NOMO-1 treated with dmso at 0.1 percent for 144 hours (cell line): ENCODE results near the gene TMEM147.

Source experiments
- DNase-seq: peaks from one replicate; lab custom pipeline; 2025; ENCODE audit not compliant: unreplicated experiment; lab: John Stamatoyannopoulos, UW

TMEM147 gene

GRCh38 chr19:35545001-35545854, at the start of gene TMEM147:
Gene TMEM147 (plus strand): TSS chr19:35545626. CDS start chr19:35545740, 114 bp downstream.
- DNase-seq, result peak; percentile 73

GRCh38 chr19:35497406-35497805, 48.0 kb upstream of the TMEM147 start:
- no peak for DNase-seq

DNA sequence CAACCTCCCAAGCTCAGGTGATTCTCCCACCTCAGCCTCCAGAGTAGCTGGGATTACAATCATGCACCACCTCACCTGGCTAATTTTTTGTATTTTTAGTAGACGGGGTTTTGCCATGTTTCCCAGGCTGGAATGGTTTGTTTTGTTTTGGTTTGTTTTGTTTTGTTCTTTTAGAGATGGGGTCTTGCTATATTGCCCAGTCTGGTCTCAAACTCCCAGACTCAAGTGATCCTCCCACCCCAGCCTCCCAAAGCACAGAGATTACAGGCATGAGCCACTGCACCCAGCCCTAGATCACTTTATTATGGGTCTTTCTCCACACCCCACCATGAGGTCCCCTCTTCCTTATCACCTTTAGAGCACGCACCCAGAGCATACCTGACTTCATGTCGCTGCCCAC, 47.2 kb upstream of the TMEM147 start:
- no peak for DNase-seq

DNA sequence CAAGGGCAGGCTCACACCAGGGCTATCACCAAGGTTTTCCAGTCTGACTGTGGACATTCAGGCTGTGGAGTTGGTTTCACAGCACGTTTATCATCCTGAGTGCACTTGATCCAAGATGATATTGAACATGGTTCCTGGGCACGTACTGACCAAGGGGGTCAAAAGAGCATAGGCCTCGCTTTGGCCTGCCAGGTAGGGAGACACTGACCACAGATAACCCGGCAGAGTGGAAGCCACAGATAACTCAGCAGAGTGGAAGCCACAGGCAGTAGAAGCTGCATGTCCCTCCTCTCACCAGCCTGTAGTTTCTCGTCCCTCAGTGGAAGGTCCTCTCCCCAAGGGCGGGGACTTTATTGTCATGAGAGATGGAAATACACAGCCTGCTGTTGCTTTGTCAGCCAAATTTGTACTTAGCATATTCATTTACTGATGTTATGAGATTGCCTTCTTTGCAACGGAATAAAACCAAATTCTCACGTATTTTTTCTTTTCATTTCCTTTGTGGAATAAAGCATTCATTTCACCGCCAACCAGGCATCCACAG, 46.4 kb upstream of the TMEM147 start:
- DNase-seq, result no peak

DNA sequence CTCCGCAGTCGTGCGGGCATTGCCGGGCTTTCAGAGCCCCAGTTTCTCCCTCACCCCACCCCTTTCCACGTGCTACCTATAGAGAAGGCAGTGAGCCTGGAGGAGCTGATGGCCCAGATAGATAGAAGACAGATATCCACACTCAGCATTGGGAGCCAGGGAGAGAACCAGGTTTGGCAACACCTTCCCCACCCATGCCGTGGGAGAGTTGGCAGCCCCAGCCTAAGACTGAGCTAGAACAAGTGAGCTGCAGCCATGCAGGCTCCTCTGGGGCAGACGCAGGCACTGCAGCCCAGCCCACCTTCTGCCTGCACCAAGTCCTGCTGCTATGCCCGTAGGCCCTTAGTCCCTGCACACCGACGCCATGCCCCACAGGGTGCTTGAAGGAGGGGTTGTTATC, 44.8 kb upstream of the TMEM147 start:
- DNase-seq, result no peak

DNA sequence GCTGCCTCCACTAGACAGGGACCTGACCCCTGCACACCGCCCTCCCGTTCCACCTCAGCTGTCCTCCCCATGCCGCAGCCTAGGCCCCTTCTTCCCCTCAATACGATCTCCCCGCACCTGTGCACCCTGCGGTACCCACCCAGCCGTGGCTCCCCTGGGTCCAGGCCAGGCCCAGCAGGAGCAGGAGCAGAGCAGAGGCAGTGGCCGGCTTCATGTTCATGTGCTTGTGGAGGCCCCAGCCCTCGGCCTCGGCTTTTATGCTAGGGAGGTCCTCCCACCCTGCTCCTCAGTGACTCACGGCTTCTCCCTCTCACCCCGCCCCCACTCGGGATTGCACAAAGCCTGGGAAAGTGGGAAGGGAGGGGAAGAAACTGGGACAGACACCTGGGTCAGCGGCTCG, 43.7 kb upstream of the TMEM147 start:
- no peak for DNase-seq

GRCh38 chr19:35502751-35503150, 42.7 kb upstream of the TMEM147 start:
- DNase-seq, result no peak

DNA sequence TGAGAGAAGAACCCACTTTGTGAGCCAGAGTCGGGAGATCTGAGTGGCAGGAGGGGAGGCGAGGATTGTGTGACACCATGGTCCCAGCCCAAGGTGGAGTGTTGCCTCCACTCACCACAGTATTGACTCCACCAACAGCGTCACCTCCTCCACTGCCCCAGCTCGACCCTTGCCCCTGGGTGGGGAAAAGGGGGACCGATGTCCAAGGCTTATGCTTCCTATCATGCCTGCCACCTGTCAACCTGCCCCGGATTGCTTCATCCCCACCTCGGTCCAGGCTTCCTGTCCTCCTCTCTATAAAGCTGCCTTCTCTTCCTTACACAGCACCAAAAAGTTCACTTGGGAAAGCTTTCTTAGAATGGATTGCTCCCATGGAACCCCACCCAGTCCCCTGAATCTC, 39.4 kb upstream of the TMEM147 start:
- DNase-seq, result no peak

GRCh38 chr19:35507561-35507960, 37.9 kb upstream of the TMEM147 start:
- DNase-seq, result no peak

DNA sequence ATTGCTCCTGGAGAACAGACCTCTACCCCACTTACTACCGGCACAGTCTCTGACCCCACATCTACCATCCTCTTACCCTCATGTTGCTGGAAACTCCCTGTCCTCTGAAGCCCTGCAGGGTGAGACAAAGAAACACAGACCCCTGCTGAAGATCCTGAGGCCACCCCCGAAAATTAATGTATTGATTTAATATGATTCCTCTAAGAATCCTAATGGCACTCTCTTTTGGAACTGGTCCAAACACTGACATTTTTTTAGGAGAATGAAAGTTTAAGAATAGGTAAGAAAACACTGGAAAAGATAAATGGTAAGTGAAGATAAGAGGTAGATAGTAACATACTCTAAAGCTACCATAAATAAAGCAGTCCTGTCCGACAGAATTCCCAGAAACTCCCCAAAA, 37.3 kb upstream of the TMEM147 start:
- no peak for DNase-seq

DNA sequence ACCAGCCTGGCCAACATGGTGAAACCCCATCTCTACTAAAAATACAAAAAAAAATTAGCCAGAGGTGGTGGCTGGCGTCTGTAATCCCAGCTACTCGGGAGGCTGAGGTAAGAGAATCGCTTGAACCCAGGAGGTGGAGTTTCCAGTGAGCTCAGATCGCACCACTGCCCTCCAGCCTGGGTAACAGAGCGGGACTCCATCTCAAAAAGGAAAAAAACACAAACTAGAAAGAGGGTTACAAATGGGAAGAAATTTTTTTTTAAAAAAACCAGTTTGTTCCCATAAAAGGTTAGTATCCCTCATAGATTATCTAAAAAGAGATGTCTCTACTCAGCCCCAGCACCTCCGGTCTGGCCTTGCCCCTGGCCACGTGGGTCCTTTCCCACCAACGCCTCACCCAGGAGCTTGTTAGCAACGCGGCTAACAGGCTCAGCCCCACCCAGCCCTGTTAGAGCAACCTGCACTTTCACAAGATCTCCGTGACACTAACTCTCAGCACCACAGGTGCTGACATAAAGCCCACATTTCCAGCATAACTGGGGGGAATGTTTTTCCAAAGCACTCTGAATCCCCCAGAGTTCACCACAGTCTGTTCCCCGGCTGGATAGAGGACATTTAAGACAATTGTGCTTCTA, 36.3 kb upstream of the TMEM147 start:
- no peak for DNase-seq

DNA sequence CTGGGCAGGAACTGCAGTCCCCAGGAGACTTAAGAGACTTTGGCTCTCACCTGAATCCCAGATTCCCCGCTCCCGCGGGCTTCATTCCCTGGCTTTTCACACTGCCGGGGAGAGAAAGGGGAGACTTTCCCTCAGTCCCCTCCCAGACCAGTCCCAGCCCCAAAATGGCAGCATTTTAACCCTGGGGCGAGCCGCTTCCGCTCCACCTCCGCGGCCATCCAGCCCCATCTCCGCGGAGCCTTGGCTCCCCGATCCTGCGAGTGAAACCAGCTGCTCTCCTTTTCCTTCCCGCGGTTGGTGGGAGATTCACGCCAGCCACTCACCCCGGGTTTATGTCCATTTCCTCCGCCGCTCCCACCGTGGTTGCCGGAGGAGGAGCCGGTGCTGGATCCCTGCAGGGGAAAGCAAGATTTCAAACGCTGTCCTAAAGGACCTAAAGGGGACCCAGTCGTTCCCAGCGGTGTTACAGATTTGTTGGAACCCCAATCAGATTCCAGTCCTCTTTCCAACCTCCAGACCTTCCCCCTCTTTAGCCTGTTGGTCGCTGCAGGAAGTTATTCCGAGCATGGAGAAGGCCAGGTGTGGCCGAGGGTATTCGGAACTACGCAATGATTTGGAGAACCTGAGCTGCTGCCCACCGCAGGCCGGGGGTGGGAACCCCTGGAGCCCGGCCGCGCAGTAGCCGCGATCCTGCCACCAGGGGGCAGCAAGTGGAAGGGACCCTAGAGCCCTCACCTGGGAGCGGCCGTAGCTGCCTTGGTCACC, 35.4 kb upstream of the TMEM147 start:
- peak; percentile 0 for DNase-seq

- no peak for DNase-seq
Measured at GRCh38 chr19:35510626-35510964, 34.8 kb upstream of the TMEM147 start.

DNA sequence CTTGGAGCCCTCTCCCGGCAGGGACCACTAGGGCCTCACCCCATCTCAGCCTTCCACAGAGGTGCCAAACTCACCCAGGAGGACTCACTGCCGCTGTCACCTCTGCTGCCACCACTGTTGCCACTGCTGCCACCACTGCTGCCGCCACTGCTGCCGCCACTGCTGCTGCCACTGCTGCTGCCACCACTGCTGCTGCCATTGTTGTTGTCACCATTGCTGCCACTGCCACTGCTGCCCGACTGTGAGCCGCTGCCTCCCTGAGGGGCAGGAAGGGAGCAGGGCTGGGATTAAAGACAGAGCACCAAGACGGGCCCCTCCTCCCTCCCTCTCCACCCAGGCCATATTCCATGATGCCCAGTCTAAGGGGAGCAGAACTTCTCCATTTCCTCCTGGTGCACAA, 34.1 kb upstream of the TMEM147 start:
- DNase-seq, result no peak

DNA sequence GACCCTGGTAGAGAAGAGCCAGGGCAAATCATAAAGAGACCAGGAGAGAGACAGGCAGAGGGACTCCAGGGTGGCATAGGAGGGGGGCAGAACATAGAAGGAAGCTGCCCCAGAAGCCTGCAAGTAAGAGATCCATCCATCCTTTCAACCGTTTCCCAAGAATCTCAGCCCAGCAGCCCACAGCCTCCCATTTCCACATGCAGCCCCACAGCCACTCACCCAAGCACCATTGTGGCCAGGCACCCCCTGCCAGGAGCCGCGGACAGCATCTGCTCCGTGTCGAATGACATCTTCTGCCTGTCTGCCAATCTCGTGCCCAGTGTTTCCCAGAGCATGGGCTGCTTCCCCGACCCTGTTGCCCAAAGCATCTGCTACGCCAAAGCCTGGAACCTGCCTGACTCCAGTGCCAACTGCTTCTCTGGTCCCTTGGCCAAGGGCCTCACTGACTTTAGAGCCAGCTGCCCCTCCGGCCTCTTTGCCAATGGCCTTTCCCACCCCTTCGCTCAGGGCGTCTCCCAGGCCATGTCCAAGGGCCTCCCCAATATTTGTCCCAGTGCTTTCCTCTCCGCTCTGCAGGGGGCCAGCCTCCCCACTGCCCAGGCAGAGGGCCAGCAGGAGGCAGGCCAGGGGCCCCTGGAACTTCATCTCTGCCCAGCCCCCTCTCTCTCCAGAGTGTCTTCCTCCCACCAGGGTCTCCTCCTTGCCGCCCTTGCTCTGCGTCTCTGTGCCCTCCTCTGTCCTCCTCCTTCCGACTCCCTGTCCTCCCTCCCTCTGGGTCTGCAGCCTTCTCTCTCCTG, 32.4 kb upstream of the TMEM147 start:
- no peak for DNase-seq

DNA sequence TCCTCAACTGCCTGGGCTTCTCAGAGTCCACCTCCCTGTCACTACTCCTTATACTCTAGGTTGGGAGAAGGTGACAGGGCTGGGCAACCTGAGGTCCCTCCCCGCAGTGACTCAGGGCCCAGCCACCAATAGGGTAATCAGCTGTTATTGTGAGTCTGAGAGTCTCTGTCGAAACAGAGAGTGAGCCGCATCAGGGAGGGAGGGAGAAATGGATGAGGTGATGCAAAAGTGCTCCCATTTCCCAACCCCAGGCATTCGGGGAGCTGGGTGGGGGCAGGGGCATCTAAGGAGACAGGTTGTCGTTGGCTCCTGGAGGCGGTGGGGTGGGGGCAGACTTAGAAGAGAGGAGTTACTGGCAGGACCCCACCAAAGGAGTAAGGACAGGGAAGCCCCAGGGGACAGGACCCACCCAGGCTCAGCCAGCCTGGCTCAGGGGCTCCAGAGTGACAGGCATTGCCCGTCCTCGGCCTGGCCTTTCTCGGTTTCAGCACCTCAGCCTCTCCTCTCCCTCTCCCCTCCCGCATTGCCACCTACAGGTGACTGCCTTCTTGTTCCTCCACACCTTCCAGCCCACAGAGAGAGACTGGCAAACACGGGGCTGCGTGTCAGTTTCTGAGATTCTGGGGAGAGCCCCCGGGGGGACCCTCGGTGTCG, 31.7 kb upstream of the TMEM147 start, which contains the start of gene DMKN:
TSS of gene DMKN (minus strand) at position 22 of the 654 bp plus-strand sequence. CDS start 174 bp downstream, outside the sequence.
- no peak for DNase-seq

DNA sequence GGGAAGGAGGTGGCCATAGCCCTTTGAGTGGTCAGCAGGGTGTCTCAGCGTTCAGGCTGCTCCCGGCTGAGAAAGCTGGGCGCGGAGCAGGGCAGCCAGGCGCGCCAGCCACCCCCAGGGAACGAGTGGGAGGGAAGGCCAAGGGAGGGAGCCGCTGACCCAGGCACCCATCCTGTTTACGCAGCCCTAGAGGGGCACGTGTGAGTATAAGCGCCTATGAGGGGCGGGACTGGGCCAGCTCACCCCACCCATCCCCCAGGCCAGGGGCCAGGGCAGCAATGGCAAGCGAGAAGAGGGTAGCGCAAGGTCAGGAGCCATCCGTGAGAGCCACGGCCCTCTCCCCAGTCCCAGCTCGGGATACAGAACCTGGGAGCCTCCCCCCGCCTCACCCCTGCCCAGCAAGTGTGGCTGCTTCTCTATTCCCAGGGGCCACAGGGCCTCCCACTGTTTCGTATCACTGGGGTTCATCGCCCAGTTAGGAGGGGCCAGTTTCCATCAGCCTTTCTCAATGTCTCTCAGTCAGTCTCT, 31.1 kb upstream of the TMEM147 start:
- no peak for DNase-seq

DNA sequence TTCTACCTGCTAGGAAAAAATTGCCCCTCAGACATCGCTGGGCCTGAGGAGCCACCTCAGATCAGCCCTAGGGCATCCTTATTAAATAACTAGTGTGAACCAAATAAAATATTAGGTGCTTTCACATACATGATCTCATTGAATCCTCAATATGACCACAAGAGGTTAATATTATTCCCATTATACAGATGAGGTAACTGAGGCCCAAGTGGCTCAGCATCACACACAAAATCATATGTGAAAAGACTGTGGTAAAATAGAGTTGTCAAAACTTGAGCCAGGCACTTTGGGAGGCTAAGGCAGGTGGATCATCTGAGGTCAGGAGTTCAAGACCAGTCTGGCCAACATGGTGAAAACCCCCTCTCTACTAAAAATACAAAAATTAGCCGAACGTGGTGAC, 29.1 kb upstream of the TMEM147 start:
- DNase-seq, result no peak

GRCh38 chr19:35517342-35517741, 28.1 kb upstream of the TMEM147 start:
- no peak for DNase-seq

GRCh38 chr19:35518313-35518712, 27.1 kb upstream of the TMEM147 start:
- no peak for DNase-seq
